Central memory CD8-positive, alpha-beta T cell (primary cell): ENCODE results near the gene ZBTB7C.
"Not testable (repeated sequence)": the region's sequence is repeated elsewhere in the genome, so short reads cannot be mapped to it uniquely, and the experiment has no call there.

Experiments
- ATAC-seq: fragments of 150-1000 bp; cut with Tn5 transposase; replicated peaks from 2 replicates; pipeline ENCODE4 v1.10.0; 2022; ENCODE audit warnings: mild to moderate bottlenecking, moderate FRiP score, moderate number of reproducible peaks; ENCODE audit not compliant: poor library complexity, severe bottlenecking; ENCODE audit errors: extremely low read depth
- DNase-seq, 2 donors: peaks; one replicate each; pipeline ENCODE4 v3.0.0; 2021; ENCODE audit warnings: low spot score in 2 of 2
- H3K27ac Mint-ChIP-seq: one replicate; pipeline ENCODE4 v1.8.0; 2022; ENCODE audit warnings: low read depth, mild to moderate bottlenecking, moderate library complexity, mixed read lengths
- H3K27me3 Mint-ChIP-seq: one replicate; pipeline ENCODE4 v1.8.0; 2022; ENCODE audit warnings: mixed read lengths
- H3K36me3 Mint-ChIP-seq: one replicate; pipeline ENCODE4 v1.8.0; 2022; ENCODE audit warnings: mild to moderate bottlenecking, moderate library complexity, mixed read lengths; ENCODE audit not compliant: insufficient read depth
- H3K4me1 Mint-ChIP-seq: one replicate; pipeline ENCODE4 v1.8.0; 2022; ENCODE audit warnings: mixed read lengths
- H3K4me3 Mint-ChIP-seq: one replicate; pipeline ENCODE4 v1.8.0; 2022; ENCODE audit warnings: mild to moderate bottlenecking, moderate library complexity, mixed read lengths
- H3K9me3 Mint-ChIP-seq: one replicate; pipeline ENCODE4 v1.8.0; 2022; ENCODE audit warnings: mixed read lengths

The ZBTB7C gene

DNA sequence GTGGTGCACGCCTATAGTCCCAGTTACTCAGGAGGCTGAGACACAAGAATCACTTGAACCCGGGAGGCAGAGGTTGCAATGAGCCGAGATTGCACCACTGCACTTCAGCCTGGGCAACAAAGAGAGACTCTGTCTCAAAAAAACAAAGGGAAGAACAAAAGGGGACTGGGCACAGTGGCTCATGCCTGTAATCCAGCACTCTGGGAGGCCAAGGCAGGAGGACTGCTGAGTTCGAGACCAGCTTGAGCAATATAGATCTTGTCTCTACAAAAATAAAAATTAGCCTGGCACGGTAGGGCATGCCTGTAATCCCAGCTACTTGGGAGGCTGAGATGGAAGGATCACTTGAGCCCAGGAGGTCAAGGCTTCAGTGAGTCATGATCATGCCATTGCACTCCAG is 125.2 kb downstream of the ZBTB7C start:
- not testable (repeated sequence) for H3K4me1 Mint-ChIP-seq, H3K27ac Mint-ChIP-seq, H3K36me3 Mint-ChIP-seq, H3K27me3 Mint-ChIP-seq, DNase-seq, H3K9me3 Mint-ChIP-seq, ATAC-seq, H3K4me3 Mint-ChIP-seq

DNA sequence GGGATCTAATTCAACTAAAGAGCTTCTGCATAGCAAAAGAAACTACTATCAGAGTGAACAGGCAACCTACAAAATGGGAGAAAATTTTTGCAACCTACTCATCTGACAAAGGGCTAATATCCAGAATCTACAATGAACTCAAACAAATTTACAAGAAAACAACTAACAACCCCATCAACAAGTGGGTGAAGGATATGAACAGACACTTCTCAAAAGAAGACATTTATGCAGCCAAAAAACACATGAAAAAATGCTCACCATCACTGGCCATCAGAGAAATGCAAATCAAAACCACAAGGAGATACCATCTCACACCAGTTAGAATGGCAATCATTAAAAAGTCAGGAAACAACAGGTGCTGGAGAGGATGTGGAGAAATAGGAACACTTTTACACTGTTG is 127.7 kb downstream of the ZBTB7C start:
- not testable (repeated sequence) for H3K4me1 Mint-ChIP-seq, H3K27me3 Mint-ChIP-seq, H3K9me3 Mint-ChIP-seq, H3K36me3 Mint-ChIP-seq, H3K27ac Mint-ChIP-seq, ATAC-seq, DNase-seq, H3K4me3 Mint-ChIP-seq

DNA sequence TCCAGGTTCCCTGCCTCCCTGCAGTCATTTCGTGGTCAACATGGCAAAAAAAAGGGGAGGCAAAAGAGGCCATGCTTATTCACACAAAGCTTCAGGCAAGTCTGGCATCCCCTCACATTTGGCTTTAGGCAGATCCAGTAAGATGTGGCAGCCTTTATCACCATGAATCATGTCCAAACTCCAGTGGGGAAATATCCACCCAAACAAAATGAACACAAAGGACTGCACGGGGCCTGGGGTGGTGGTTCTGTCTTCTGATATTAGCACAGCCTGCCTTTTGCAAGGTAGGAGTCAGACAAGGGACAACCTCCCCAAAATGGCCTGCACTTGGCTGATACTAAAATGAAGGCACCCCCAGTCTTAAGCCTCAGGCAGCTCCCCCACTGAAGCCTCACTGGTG is 129.9 kb downstream of the ZBTB7C start:
- Mint-ChIP-seq H3K27ac (no peak overlapping the region), H3K36me3 (no peaks in the 10 kb centered on the region), H3K4me3 (no peak overlapping the region), H3K4me1 (no peaks in the 10 kb centered on the region), H3K27me3 (no peaks in the 10 kb centered on the region), H3K9me3 (no peaks in the 10 kb centered on the region)
- no peak for ATAC-seq
- no peak for DNase-seq

DNA sequence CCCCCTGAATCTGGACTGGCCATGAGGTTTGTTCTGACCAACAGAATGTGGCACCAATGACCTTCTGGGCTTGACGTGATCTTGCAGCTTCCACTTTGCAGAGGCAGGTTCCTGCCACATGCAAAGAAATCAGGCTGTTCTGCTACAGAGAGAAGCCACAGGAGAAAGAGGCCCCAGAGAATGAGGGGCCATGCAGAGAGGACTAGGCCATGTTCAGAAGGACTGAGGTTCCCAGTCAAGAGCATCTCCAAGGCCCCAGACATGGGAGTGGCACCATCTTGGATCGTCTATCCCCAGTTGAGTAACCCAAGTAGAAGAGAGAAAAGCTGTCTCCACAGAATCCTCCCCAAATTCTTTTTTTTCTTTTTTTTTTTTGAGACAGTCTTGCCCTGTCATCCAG is 131.1 kb downstream of the ZBTB7C start:
- no peak overlapping the region for H3K4me3 Mint-ChIP-seq
- H3K27ac Mint-ChIP-seq = no peak overlapping the region
- no peaks in the 10 kb centered on the region for H3K27me3 Mint-ChIP-seq
- no peaks in the 10 kb centered on the region for H3K9me3 Mint-ChIP-seq
- H3K36me3 Mint-ChIP-seq = no peaks in the 10 kb centered on the region
- no peaks in the 10 kb centered on the region for H3K4me1 Mint-ChIP-seq
- ATAC-seq (no peak), DNase-seq (no peak)

DNA sequence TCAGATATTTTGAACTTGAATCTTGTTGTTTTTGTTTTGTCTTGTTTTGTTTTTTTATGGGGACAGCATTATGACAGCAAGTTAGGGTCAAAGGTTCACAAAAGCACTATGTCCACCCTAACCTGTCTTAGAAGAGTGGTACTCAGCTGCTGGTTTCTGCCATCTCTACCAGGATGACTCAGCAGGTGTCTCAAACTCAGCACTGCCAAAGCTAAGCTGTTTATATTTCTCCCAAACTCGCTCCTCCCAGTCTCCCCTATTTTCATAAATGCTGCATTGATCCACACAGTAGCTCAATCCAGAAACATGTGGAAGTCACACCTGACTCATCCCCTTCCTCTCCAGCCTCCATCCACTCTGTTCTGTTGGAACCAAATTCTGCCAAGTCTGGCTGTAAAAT is 134.9 kb downstream of the ZBTB7C start:
- Mint-ChIP-seq H3K4me1 (no peaks in the 10 kb centered on the region), H3K4me3 (no peak overlapping the region), H3K27ac (no peak overlapping the region), H3K9me3 (no peaks in the 10 kb centered on the region), H3K36me3 (peaks cover 2% of the 10 kb centered on the region), H3K27me3 (peaks cover 10% of the 10 kb centered on the region)
- ATAC-seq = no peak
- no peak for DNase-seq

DNA sequence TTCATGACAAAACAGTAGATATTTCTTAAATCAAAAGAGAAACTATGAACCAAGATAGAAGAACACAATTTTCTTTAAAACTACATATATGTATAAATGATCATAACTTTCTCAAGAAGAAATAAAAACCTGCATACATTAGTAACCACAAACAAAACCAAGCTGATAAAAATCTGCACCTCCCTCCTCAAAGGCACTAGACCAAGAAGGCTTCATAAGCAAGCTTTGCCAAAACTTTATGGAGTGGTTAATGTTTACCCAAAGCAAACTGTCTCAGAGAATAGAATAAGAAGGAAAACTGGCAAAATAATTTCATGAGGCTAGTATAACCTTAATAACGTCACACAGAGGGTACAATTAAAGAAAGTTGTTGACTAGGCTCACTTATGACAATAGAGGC is 138.3 kb downstream of the ZBTB7C start:
- DNase-seq (no peak), ATAC-seq (no peak)
- H3K36me3 Mint-ChIP-seq = peaks cover 2% of the 10 kb centered on the region
- peaks cover 10% of the 10 kb centered on the region for H3K27me3 Mint-ChIP-seq
- H3K4me3 Mint-ChIP-seq = no peak overlapping the region
- H3K27ac Mint-ChIP-seq = no peak overlapping the region
- no peaks in the 10 kb centered on the region for H3K9me3 Mint-ChIP-seq
- H3K4me1 Mint-ChIP-seq = no peaks in the 10 kb centered on the region

DNA sequence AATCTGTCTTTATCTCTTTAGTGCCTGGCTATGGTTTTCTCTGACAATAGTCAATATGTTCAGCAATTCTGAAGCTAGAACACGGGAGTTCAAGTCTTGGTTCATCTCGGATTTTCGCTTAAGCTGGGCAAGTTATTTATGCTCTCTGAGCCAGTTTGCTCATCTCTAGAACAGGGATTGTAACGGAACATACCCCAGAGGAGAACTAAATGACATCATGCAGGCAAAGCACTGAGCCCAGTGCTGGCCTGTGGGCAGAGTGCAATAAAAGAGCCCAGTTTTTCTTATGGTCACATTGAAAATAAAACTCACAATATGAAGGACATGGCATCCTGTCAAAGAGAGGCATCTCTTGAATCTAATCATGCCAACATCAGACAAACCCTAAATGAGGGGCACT is 143.9 kb downstream of the ZBTB7C start:
- no peak for DNase-seq
- no peaks in the 10 kb centered on the region for H3K9me3 Mint-ChIP-seq
- peaks cover 22% of the 10 kb centered on the region for H3K27me3 Mint-ChIP-seq
- ATAC-seq = no peak
- H3K4me1 Mint-ChIP-seq = no peaks in the 10 kb centered on the region
- H3K27ac Mint-ChIP-seq = no peak overlapping the region
- no peak overlapping the region for H3K4me3 Mint-ChIP-seq
- H3K36me3 Mint-ChIP-seq = peaks cover 2% of the 10 kb centered on the region

DNA sequence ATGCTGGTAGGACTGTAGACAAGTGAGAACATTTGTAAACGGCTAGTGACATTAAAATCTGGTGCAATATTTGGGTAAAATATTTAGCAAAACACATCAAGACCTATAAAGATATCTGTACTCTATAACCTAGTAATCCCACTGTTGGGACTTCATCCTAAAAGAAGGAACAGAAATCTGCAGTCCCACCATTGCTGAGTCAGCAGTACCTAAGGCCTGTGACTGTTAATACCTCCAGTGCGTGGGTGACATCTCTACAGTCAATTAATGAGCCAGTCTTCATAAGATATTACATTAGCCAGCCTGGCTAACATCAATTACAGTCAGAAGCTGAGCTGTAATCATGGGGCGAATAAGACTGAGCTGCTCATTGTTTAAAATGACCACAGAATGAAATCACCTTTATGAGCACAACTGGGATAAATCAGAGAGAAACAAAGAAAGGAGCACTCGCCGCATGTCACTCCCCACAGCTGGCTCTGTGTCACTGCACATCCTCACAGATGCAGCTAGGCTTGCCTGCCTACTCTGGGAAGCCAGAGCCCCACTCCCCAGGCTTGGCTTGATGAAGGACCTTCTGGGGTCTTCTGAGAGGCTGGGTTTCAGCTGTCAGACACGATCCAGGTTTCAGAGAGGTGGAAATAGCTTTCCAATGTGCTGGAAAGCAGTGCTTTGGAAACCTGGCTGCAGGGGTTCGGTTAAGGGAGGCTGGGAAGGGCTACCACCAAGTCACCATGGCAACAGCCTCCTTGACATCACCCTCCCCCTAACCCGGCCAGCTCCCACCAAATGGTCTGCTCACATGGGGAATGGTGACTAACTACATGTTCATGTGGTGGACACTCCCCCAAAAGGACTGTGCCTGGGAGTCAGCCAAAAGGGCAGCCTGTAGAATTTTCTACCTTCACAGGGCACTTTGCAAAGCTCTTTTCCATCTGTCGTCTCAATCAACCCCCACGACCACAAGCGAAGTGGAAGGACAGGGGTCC is 145.0 kb downstream of the ZBTB7C start:
- Mint-ChIP-seq H3K4me3 (no peak overlapping the region), H3K27ac (no peak overlapping the region), H3K4me1 (no peaks in the 10 kb centered on the region), H3K27me3 (peaks cover 12% of the 10 kb centered on the region), H3K36me3 (no peaks in the 10 kb centered on the region), H3K9me3 (no peaks in the 10 kb centered on the region)
- ATAC-seq (no peak), DNase-seq (no peak)

DNA sequence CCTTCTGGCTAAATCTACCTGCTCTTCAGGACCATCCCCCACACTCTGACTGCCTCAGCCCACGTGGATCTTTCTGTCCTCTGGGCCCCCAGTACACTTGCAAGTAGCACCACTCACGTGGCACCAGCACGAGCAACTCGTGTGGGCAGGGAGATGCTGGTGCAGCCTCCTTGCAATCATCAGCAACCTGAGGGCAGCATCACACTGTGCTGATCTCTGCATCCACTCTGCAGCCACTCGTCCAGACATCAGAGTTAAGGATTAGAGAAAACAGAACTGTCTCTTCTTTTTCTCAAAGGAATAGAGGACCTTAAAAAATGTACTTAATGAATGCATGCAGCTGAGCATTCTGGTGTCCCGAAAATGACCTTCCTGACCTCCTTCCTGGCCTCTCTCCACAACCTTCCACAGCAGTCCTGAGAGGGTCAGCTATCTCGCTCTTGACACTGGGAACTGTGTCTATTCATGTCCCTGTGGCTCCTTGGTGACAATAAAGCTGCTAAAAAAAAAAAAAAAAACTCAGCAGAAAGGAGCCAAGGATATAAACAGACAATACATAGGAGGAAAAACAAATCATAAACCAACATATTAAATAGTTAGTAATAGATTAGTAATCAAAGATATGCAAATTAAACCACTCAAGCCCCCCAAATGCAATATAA is 145.9 kb downstream of the ZBTB7C start:
- H3K27me3 Mint-ChIP-seq = peaks cover 12% of the 10 kb centered on the region
- H3K27ac Mint-ChIP-seq = no peak overlapping the region
- no peak for ATAC-seq
- H3K4me1 Mint-ChIP-seq = no peaks in the 10 kb centered on the region
- DNase-seq = no peak
- H3K4me3 Mint-ChIP-seq = no peak overlapping the region
- H3K9me3 Mint-ChIP-seq = no peaks in the 10 kb centered on the region
- no peaks in the 10 kb centered on the region for H3K36me3 Mint-ChIP-seq

DNA sequence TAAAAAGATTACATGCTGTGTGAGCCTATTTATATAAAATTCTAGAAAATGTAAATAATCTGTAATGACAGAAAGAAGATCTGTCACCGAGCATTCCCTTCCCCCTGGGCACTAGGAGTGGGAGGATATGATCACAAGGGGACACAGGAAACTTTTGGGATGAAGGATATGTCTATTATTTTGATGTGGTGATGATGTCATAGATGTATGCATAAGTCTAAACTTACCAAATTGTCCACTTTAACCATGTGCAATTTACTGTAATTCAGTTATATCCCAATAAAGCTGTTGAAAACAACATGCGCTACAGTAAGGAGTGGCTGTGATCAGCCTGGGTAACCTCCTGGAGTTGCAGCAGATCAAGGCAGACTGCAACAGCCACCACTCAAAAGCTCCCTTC is 148.9 kb downstream of the ZBTB7C start:
- DNase-seq (no peak), ATAC-seq (no peak)
- Mint-ChIP-seq H3K27ac (no peak overlapping the region), H3K4me3 (no peak overlapping the region), H3K27me3 (peaks cover 17% of the 10 kb centered on the region), H3K9me3 (peaks cover 6% of the 10 kb centered on the region), H3K36me3 (peaks cover 1% of the 10 kb centered on the region), H3K4me1 (no peaks in the 10 kb centered on the region)

DNA sequence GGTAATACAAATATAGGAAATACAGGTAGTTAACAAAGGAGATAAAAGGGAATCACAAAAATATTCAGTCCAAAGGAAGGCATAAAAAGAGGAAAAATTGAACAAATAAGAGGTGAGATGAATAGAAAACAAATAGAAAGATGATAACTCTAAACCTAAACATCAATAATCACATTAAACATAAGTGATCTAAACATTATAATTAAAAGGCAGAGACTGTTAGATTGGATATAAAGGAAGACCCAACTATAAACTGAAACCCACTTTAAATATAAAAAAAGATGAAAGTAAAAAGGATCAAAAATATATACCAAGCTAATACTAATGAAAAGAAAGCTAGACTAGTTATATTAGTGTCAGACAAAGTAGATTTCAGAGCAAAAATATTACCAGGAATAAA is 152.3 kb downstream of the ZBTB7C start:
- ATAC-seq (no peak), DNase-seq (no peak)
- Mint-ChIP-seq H3K4me1 (no peaks in the 10 kb centered on the region), H3K4me3 (no peak overlapping the region), H3K27me3 (peaks cover 43% of the 10 kb centered on the region), H3K9me3 (peaks cover 12% of the 10 kb centered on the region), H3K36me3 (peaks cover 2% of the 10 kb centered on the region), H3K27ac (no peak overlapping the region)

DNA sequence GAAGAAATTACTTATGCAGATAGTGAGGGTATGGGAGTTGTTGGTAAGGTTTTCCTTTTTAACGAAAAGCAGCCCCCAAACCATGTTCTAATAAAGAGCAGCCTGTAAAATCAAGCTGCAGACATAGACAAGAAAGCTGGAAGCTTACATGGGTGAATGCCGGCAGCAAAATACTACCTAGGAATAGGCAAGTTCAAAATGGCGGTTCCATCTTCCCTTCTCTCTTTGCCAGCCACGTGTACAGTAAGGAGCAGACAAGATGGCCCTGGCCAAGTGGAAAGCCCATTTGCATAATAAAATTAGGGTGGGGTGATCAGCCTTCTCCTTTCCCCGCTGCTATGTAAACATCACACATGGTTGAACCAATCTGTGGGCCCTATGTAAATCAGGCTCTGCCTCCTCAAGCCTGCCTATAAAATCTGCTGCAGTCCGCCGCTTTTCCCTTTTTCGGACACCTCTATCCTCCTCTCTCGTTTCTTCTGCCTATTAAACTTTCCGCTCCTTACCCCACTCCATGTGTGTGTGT is 155.0 kb downstream of the ZBTB7C start:
- ATAC-seq (no peak), DNase-seq (no peak)
- Mint-ChIP-seq H3K4me1 (no peaks in the 10 kb centered on the region), H3K9me3 (peaks cover 12% of the 10 kb centered on the region), H3K4me3 (no peak overlapping the region), H3K36me3 (peaks cover 2% of the 10 kb centered on the region), H3K27me3 (peaks cover 45% of the 10 kb centered on the region), H3K27ac (no peak overlapping the region)

DNA sequence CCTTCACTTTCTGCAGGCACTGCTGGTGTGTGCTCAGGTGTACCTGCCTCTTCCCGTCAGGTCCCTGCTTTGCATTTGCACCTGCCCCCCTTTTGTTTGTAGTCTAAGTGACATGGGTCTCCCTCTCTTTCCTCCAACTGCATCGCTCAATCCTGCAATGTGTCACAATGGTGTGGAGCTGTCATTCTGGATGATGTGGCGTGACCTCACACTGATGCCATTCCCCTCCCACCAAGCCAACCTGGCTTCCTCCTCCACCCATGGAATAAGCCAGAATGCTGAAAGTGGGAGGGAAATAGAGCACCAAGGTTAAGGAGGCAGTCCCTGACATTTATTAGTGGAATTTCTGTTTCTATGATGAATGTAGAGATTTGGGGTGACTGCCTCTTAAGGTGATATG is 156.7 kb downstream of the ZBTB7C start:
- peaks cover 2% of the 10 kb centered on the region for H3K36me3 Mint-ChIP-seq
- peaks cover 18% of the 10 kb centered on the region for H3K9me3 Mint-ChIP-seq
- no peaks in the 10 kb centered on the region for H3K4me1 Mint-ChIP-seq
- ATAC-seq (no peak), DNase-seq (no peak)
- no peak overlapping the region for H3K27ac Mint-ChIP-seq
- no peak overlapping the region for H3K4me3 Mint-ChIP-seq
- H3K27me3 Mint-ChIP-seq = peaks cover 45% of the 10 kb centered on the region
